ENCODE measurements around the gene CREBRF.
"Not testable (repeated sequence)": the region's sequence is repeated elsewhere in the genome, so short reads cannot be mapped to it uniquely, and the experiment has no call there.

The CREBRF gene

GRCh38 chr5:173055983-173056782 is at the start of gene CREBRF:
Gene CREBRF, plus strand, starts transcription at chr5:173056352. Its CDS starts 24,424 bp downstream, at chr5:173080776.
- peak; percentile 97 for DNase-seq (ENCODE audit: low read depth)

GRCh38 chr5:173010021-173010420 is 46.1 kb upstream of the CREBRF start:
- DNase-seq (ENCODE audit: low read depth): no peak

GRCh38 chr5:173010547-173011464 is 45.3 kb upstream of the CREBRF start:
- no peak for DNase-seq (ENCODE audit: low read depth)

GRCh38 chr5:173011566-173011965 is 44.6 kb upstream of the CREBRF start:
- no peak for DNase-seq (ENCODE audit: low read depth)

GRCh38 chr5:173012882-173013281 is 43.3 kb upstream of the CREBRF start:
- no peak for DNase-seq (ENCODE audit: low read depth)

- DNase-seq (ENCODE audit: low read depth): no peak
Measured at GRCh38 chr5:173014671-173015070, 41.5 kb upstream of the CREBRF start.

GRCh38 chr5:173015192-173015591 is 41.0 kb upstream of the CREBRF start:
- DNase-seq (ENCODE audit: low read depth): no peak

- DNase-seq (ENCODE audit: low read depth): no peak
Measured at GRCh38 chr5:173015598-173016455, 40.3 kb upstream of the CREBRF start.

GRCh38 chr5:173016598-173017046 is 39.5 kb upstream of the CREBRF start:
- DNase-seq (ENCODE audit: low read depth): no peak

- DNase-seq (ENCODE audit: low read depth): not testable (repeated sequence)
Measured at GRCh38 chr5:173017087-173017486, 39.1 kb upstream of the CREBRF start.

GRCh38 chr5:173018358-173018757 is 37.8 kb upstream of the CREBRF start:
- no peak for DNase-seq (ENCODE audit: low read depth)

GRCh38 chr5:173020154-173020581 is 36.0 kb upstream of the CREBRF start:
- no peak for DNase-seq (ENCODE audit: low read depth)

- DNase-seq (ENCODE audit: low read depth): no peak
Measured at GRCh38 chr5:173020643-173021042, 35.5 kb upstream of the CREBRF start.

GRCh38 chr5:173025651-173026050 is 30.5 kb upstream of the CREBRF start:
- no peak for DNase-seq (ENCODE audit: low read depth)

GRCh38 chr5:173027905-173028304 is 28.2 kb upstream of the CREBRF start:
- no peak for DNase-seq (ENCODE audit: low read depth)

GRCh38 chr5:173028811-173029327 is 27.3 kb upstream of the CREBRF start:
- no peak for DNase-seq (ENCODE audit: low read depth)

- DNase-seq (ENCODE audit: low read depth): no peak
Measured at GRCh38 chr5:173029499-173029921, 26.6 kb upstream of the CREBRF start.

GRCh38 chr5:173032096-173032495 is 24.1 kb upstream of the CREBRF start:
- not testable (repeated sequence) for DNase-seq (ENCODE audit: low read depth)

GRCh38 chr5:173032730-173033129 is 23.4 kb upstream of the CREBRF start:
- no peak for DNase-seq (ENCODE audit: low read depth)

GRCh38 chr5:173033923-173034322 is 22.2 kb upstream of the CREBRF start:
- no peak for DNase-seq (ENCODE audit: low read depth)

- no peak for DNase-seq (ENCODE audit: low read depth)
Measured at GRCh38 chr5:173035904-173036707, 20.0 kb upstream of the CREBRF start.

All from activated T-cell treated with anti-CD3 and anti-CD28 coated beads for 1 hour (primary cell).